Measurements from ENCODE around the gene ZNF646.

Gene ZNF646

GRCh38 chr16:31067342-31067741, 6.9 kb upstream of the ZNF646 start:
- H4K20me1 ChIP-seq (ENCODE audit: insufficient read depth, low read length), result no peaks in the 10 kb centered on the region
- no peak overlapping the region for H3K4me2 ChIP-seq (ENCODE audit: low read depth, low read length)
- peaks cover 8% of the 10 kb centered on the region; the same call in 1 of the 2 replicates for H3K4me1 ChIP-seq (ENCODE audit: low read length)
- no peaks in the 10 kb centered on the region for H3K9me2 ChIP-seq (replicated peaks; ENCODE audit: insufficient read depth, low read length)
- no peaks in the 10 kb centered on the region for H3K9me3 ChIP-seq (replicated peaks; ENCODE audit: insufficient read depth, low read length)
- H3K36me3 ChIP-seq (replicated peaks; ENCODE audit: insufficient read depth, low read length), result no peaks in the 10 kb centered on the region
- H3K9ac ChIP-seq (ENCODE audit: low read length), result no peak overlapping the region
- H2AFZ ChIP-seq (ENCODE audit: low read length), result no peak overlapping the region
- peaks cover 40% of the 10 kb centered on the region for H3K79me2 ChIP-seq (ENCODE audit: low read length)
- DNase-seq, result no peak
- no peaks in the 10 kb centered on the region for H3K27me3 ChIP-seq (replicated peaks; ENCODE audit: insufficient read depth, low read length)
- H3K4me3 ChIP-seq (ENCODE audit: low read length), result no peak overlapping the region
- H3K27ac ChIP-seq (ENCODE audit: low read length), result no peak overlapping the region
- no peak for TF ChIP-seq CTCF (IDR thresholded peaks at IDR 0.05; ENCODE audit: low read length)
- TF ChIP-seq EZH2 (optimal IDR thresholded peaks at IDR 0.05; ENCODE audit: low read depth, low read length), result no peak
- TF ChIP-seq EZH2phosphoT487 (IDR thresholded peaks at IDR 0.05; ENCODE audit: low read length), result no peak
- no peaks in the 10 kb centered on the region for H3F3A ChIP-seq (ENCODE audit: insufficient read depth, low read length)

GRCh38 chr16:31071861-31072260, 2.4 kb upstream of the ZNF646 start:
- Histone ChIP-seq H4K20me1 (ENCODE audit: insufficient read depth, low read length) (no peaks in the 10 kb centered on the region), H3K79me2 (ENCODE audit: low read length) (peaks cover 67% of the 10 kb centered on the region), H3K9me3 (replicated peaks; ENCODE audit: insufficient read depth, low read length) (no peaks in the 10 kb centered on the region), H3K27me3 (replicated peaks; ENCODE audit: insufficient read depth, low read length) (no peaks in the 10 kb centered on the region), H3K27ac (ENCODE audit: low read length) (no peak overlapping the region), H3K9me2 (replicated peaks; ENCODE audit: insufficient read depth, low read length) (no peaks in the 10 kb centered on the region), H3F3A (ENCODE audit: insufficient read depth, low read length) (peaks cover 6% of the 10 kb centered on the region), H3K4me2 (ENCODE audit: low read depth, low read length) (peak overlapping the region; percentile 98), H3K36me3 (replicated peaks; ENCODE audit: insufficient read depth, low read length) (no peaks in the 10 kb centered on the region), H3K4me3 (ENCODE audit: low read length) (peak overlapping the region; percentile 96), H2AFZ (ENCODE audit: low read length) (0 out of 2 replicates have a peak overlapping the region, but pooled peaks have one; percentile 80), H3K4me1 (ENCODE audit: low read length) (peaks cover 9% of the 10 kb centered on the region; the same call in 1 of the 2 replicates), H3K9ac (ENCODE audit: low read length) (peak overlapping the region; percentile 70; the same call in 1 of the 2 replicates)
- no peak for DNase-seq
- no peak for TF ChIP-seq CTCF (IDR thresholded peaks at IDR 0.05; ENCODE audit: low read length)
- TF ChIP-seq EZH2phosphoT487 (IDR thresholded peaks at IDR 0.05; ENCODE audit: low read length), result no peak
- no peak for TF ChIP-seq EZH2 (optimal IDR thresholded peaks at IDR 0.05; ENCODE audit: low read depth, low read length)

DNA sequence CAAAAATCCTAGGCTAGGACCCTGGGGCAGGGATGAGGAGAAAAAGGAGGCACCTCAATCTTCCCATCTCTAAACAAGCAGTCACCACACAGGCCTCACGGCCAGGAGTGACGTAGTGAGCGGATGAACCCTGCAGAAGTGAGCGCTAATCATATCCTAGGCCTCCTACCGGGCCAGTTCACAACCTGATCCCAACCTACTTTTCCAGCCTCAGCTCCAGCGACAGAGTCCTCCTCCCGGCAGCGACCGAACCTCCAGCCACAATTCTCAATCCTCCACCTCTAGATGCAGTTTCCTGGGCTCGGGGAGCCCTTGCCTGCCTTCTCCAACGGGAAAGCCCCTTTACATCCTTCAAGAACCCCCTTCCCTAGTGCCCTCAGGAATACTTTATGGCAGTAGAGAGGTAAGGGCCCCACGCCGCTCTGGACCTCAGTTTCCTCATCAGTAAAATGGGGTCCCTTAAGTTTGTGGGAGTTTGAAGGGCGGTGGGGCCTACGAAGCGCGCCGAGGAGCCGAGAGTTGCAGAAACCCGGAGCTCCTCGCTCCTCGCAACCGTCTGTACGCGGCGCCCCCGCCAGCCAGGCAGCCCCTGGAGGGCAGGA, 1.6 kb upstream of the ZNF646 start:
- DNase-seq, result peak; percentile 35
- Histone ChIP-seq H4K20me1 (ENCODE audit: insufficient read depth, low read length) (no peaks in the 10 kb centered on the region), H3K4me2 (ENCODE audit: low read depth, low read length) (peak overlapping the region; percentile 98), H2AFZ (ENCODE audit: low read length) (peak overlapping the region; percentile 80), H3K36me3 (replicated peaks; ENCODE audit: insufficient read depth, low read length) (no peaks in the 10 kb centered on the region), H3K9ac (ENCODE audit: low read length) (peak overlapping the region; percentile 70), H3K27ac (ENCODE audit: low read length) (peak overlapping the region; percentile 61; the same call in 1 of the 2 replicates), H3K4me1 (ENCODE audit: low read length) (peaks cover 9% of the 10 kb centered on the region; the same call in 1 of the 2 replicates), H3K9me2 (replicated peaks; ENCODE audit: insufficient read depth, low read length) (no peaks in the 10 kb centered on the region), H3F3A (ENCODE audit: insufficient read depth, low read length) (peaks cover 6% of the 10 kb centered on the region), H3K27me3 (replicated peaks; ENCODE audit: insufficient read depth, low read length) (no peaks in the 10 kb centered on the region), H3K79me2 (ENCODE audit: low read length) (peaks cover 69% of the 10 kb centered on the region), H3K9me3 (replicated peaks; ENCODE audit: insufficient read depth, low read length) (no peaks in the 10 kb centered on the region), H3K4me3 (ENCODE audit: low read length) (peak overlapping the region; percentile 96)
- TF ChIP-seq EZH2 (optimal IDR thresholded peaks at IDR 0.05; ENCODE audit: low read depth, low read length) (no peak), EZH2phosphoT487 (IDR thresholded peaks at IDR 0.05; ENCODE audit: low read length) (no peak)

Data from MM.1S (cell line).